ENCODE results near the gene KDR. TPM values are rescaled to one million over a fixed set of nuclear protein-coding genes. Genes with fewer than 3 reads are reported as not detected.

The KDR gene
- polyA plus RNA-seq, 1 of the 3 experiments (the other 2 are of a cell fraction), result not detected

DNA sequence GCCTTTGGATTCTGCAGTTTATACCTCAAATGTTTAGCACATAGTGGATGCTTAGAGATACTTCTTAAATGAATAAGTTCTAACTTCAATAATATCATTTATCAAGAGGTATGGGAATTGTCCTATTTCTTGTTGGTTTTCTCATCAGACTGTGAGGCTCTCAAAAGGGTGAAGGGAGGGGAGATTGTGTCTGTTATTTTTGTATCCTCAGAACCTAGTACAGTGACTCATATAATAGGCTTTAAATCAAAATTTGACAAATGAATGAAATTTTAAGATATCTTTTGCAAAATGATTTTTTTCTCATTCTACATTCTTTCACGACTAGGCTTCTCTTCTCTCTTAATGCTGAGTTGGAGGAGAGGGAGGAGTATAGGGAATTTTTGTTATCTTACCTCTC is 89.5 kb downstream of the KDR start:
- Histone ChIP-seq H3K9me3 (no peaks in the 10 kb centered on the region), H3K79me2 (ENCODE audit: insufficient read depth) (no peaks in the 10 kb centered on the region), H3K27me3 (ENCODE audit: insufficient read depth) (no peaks in the 10 kb centered on the region), H3F3A (replicated peaks; ENCODE audit: insufficient read depth) (no peaks in the 10 kb centered on the region), H3K27ac (ENCODE audit: low read depth in 2 of 2, low read length in 1 of 2) (no peak overlapping the region), H3K4me1 (ENCODE audit: control insufficient read depth in 1 of 2, insufficient read depth in 2 of 2, low read depth in 1 of 2, low read length in 1 of 2) (peaks cover 0 to 3% of the 10 kb centered on the region in 2 experiments; a peak in 1 of 4 replicates), H3K36me3 (replicated peaks in 1 of 2; ENCODE audit: control insufficient read depth in 1 of 2, insufficient read depth in 2 of 2, low read length in 1 of 2) (no peaks in the 10 kb centered on the region), H3K9ac (no peak overlapping the region), H3K4me2 (no peak overlapping the region), H2AFZ (ENCODE audit: low read depth) (no peak overlapping the region), H4K20me1 (ENCODE audit: insufficient read depth) (no peaks in the 10 kb centered on the region), H3K9me2 (no peaks in the 10 kb centered on the region), H3K4me3 (ENCODE audit: low read depth in 2 of 2, low read length in 1 of 2) (no peak overlapping the region)
- WGBS (ENCODE audit: low lambda C conversion rate), result 11% methylated on average over 1 of the region's 1 CpG
- TF ChIP-seq, protein P1, sequence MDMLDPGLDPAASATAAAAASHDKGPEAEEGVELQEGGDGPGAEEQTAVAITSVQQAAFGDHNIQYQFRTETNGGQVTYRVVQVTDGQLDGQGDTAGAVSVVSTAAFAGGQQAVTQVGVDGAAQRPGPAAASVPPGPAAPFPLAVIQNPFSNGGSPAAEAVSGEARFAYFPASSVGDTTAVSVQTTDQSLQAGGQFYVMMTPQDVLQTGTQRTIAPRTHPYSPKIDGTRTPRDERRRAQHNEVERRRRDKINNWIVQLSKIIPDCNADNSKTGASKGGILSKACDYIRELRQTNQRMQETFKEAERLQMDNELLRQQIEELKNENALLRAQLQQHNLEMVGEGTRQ (IDR thresholded peaks at IDR 0.05; ENCODE audit: borderline replicate concordance, low read depth, low read length), result no peak
- TF ChIP-seq FOXJ3 (CRISPR knock-in tag; IDR thresholded peaks at IDR 0.05) (no peak), JUND (IDR thresholded peaks at IDR 0.05) (no peak)
- TF ChIP-seq, protein P2, sequence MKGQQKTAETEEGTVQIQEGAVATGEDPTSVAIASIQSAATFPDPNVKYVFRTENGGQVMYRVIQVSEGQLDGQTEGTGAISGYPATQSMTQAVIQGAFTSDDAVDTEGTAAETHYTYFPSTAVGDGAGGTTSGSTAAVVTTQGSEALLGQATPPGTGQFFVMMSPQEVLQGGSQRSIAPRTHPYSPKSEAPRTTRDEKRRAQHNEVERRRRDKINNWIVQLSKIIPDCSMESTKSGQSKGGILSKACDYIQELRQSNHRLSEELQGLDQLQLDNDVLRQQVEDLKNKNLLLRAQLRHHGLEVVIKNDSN (IDR thresholded peaks at IDR 0.05; ENCODE audit: borderline replicate concordance, low read depth), result no peak
- TF ChIP-seq, protein P3, sequence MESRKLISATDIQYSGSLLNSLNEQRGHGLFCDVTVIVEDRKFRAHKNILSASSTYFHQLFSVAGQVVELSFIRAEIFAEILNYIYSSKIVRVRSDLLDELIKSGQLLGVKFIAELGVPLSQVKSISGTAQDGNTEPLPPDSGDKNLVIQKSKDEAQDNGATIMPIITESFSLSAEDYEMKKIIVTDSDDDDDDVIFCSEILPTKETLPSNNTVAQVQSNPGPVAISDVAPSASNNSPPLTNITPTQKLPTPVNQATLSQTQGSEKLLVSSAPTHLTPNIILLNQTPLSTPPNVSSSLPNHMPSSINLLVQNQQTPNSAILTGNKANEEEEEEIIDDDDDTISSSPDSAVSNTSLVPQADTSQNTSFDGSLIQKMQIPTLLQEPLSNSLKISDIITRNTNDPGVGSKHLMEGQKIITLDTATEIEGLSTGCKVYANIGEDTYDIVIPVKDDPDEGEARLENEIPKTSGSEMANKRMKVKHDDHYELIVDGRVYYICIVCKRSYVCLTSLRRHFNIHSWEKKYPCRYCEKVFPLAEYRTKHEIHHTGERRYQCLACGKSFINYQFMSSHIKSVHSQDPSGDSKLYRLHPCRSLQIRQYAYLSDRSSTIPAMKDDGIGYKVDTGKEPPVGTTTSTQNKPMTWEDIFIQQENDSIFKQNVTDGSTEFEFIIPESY (IDR thresholded peaks at IDR 0.05; ENCODE audit: borderline replicate concordance, low read depth), result no peak
- ChIA-PET CTCF (no interaction called here), POLR2A (no interaction called here)
- no peak for DNase-seq

GRCh38 chr4:55033296-55033695 is 92.1 kb downstream of the KDR start:
- Histone ChIP-seq H3K9me2 (no peaks in the 10 kb centered on the region), H3F3A (replicated peaks; ENCODE audit: insufficient read depth) (no peaks in the 10 kb centered on the region), H3K9ac (no peak overlapping the region), H4K20me1 (ENCODE audit: insufficient read depth) (no peaks in the 10 kb centered on the region), H3K4me1 (ENCODE audit: control insufficient read depth in 1 of 2, insufficient read depth in 2 of 2, low read depth in 1 of 2, low read length in 1 of 2) (peaks cover 0 to 3% of the 10 kb centered on the region in 2 experiments; a peak in 1 of 4 replicates), H3K27ac (ENCODE audit: low read depth in 2 of 2, low read length in 1 of 2) (no peak overlapping the region), H3K4me3 (ENCODE audit: low read depth in 2 of 2, low read length in 1 of 2) (no peak overlapping the region), H3K79me2 (ENCODE audit: insufficient read depth) (no peaks in the 10 kb centered on the region), H3K27me3 (ENCODE audit: insufficient read depth) (no peaks in the 10 kb centered on the region), H3K4me2 (no peak overlapping the region), H2AFZ (ENCODE audit: low read depth) (no peak overlapping the region), H3K36me3 (replicated peaks in 1 of 2; ENCODE audit: control insufficient read depth in 1 of 2, insufficient read depth in 2 of 2, low read length in 1 of 2) (no peaks in the 10 kb centered on the region), H3K9me3 (no peaks in the 10 kb centered on the region)
- POLR2A ChIA-PET, result no interaction called here
- 23% methylated on average over 8 of the region's 8 CpGs for WGBS (ENCODE audit: low lambda C conversion rate)
- CTCF ChIA-PET, result no interaction called here
- DNase-seq, result no peak
- TF ChIP-seq NRF1 (IDR thresholded peaks at IDR 0.05; ENCODE audit: low read depth, low read length) (no peak), YY1 (IDR thresholded peaks at IDR 0.05; ENCODE audit: low read depth) (no peak), GABPA (IDR thresholded peaks at IDR 0.05; ENCODE audit: low read depth) (no peak), TCF12 (IDR thresholded peaks at IDR 0.05) (no peak), TEAD4 (IDR thresholded peaks at IDR 0.05; ENCODE audit: borderline replicate concordance, insufficient read depth) (no peak), ELF1 (IDR thresholded peaks at IDR 0.05) (no peak), EP300 (IDR thresholded peaks at IDR 0.05; ENCODE audit: borderline replicate concordance in 1 of 2, low read depth in 1 of 2, low read length in 1 of 2) (no peak), MAX (IDR thresholded peaks at IDR 0.05; ENCODE audit: low read depth) (no peak), FOSL2 (IDR thresholded peaks at IDR 0.05; ENCODE audit: borderline replicate concordance, low read depth) (no peak), GATA2 (CRISPR knock-in tag; IDR thresholded peaks at IDR 0.05) (no peak), FOXJ3 (CRISPR knock-in tag; IDR thresholded peaks at IDR 0.05) (no peak), SIN3A (IDR thresholded peaks at IDR 0.05; ENCODE audit: borderline replicate concordance, low read depth, low read length) (no peak)
- TF ChIP-seq, protein P4, sequence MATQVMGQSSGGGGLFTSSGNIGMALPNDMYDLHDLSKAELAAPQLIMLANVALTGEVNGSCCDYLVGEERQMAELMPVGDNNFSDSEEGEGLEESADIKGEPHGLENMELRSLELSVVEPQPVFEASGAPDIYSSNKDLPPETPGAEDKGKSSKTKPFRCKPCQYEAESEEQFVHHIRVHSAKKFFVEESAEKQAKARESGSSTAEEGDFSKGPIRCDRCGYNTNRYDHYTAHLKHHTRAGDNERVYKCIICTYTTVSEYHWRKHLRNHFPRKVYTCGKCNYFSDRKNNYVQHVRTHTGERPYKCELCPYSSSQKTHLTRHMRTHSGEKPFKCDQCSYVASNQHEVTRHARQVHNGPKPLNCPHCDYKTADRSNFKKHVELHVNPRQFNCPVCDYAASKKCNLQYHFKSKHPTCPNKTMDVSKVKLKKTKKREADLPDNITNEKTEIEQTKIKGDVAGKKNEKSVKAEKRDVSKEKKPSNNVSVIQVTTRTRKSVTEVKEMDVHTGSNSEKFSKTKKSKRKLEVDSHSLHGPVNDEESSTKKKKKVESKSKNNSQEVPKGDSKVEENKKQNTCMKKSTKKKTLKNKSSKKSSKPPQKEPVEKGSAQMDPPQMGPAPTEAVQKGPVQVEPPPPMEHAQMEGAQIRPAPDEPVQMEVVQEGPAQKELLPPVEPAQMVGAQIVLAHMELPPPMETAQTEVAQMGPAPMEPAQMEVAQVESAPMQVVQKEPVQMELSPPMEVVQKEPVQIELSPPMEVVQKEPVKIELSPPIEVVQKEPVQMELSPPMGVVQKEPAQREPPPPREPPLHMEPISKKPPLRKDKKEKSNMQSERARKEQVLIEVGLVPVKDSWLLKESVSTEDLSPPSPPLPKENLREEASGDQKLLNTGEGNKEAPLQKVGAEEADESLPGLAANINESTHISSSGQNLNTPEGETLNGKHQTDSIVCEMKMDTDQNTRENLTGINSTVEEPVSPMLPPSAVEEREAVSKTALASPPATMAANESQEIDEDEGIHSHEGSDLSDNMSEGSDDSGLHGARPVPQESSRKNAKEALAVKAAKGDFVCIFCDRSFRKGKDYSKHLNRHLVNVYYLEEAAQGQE (IDR thresholded peaks at IDR 0.05; ENCODE audit: low read depth, low read length), result no peak
- TF ChIP-seq, protein P2 (IDR thresholded peaks at IDR 0.05; ENCODE audit: borderline replicate concordance, low read depth), result no peak
- TF ChIP-seq, protein P5, sequence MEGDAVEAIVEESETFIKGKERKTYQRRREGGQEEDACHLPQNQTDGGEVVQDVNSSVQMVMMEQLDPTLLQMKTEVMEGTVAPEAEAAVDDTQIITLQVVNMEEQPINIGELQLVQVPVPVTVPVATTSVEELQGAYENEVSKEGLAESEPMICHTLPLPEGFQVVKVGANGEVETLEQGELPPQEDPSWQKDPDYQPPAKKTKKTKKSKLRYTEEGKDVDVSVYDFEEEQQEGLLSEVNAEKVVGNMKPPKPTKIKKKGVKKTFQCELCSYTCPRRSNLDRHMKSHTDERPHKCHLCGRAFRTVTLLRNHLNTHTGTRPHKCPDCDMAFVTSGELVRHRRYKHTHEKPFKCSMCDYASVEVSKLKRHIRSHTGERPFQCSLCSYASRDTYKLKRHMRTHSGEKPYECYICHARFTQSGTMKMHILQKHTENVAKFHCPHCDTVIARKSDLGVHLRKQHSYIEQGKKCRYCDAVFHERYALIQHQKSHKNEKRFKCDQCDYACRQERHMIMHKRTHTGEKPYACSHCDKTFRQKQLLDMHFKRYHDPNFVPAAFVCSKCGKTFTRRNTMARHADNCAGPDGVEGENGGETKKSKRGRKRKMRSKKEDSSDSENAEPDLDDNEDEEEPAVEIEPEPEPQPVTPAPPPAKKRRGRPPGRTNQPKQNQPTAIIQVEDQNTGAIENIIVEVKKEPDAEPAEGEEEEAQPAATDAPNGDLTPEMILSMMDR (IDR thresholded peaks at IDR 0.05), result no peak

Measured in SK-N-SH (cell line).